Glomerular visceral epithelial cell (primary cell): ENCODE data around the gene PDGFA.

Experiments used
- DNase-seq: peaks from one replicate; pipeline ENCODE4 v3.0.0-alpha.2; 2016; ENCODE audit errors: extremely low spot score

PDGFA gene

GRCh38 chr7:461453-462172 is 58.0 kb downstream of the PDGFA start:
- no peak for DNase-seq

- DNase-seq = no peak
These were observed 58.6 kb downstream of the PDGFA start for GRCh38 chr7:461117-461452.

- DNase-seq = peak; percentile 23
These were observed 59.1 kb downstream of the PDGFA start for GRCh38 chr7:460374-461116.

- no peak for DNase-seq
These were observed 59.9 kb downstream of the PDGFA start for GRCh38 chr7:459584-460373.

DNA sequence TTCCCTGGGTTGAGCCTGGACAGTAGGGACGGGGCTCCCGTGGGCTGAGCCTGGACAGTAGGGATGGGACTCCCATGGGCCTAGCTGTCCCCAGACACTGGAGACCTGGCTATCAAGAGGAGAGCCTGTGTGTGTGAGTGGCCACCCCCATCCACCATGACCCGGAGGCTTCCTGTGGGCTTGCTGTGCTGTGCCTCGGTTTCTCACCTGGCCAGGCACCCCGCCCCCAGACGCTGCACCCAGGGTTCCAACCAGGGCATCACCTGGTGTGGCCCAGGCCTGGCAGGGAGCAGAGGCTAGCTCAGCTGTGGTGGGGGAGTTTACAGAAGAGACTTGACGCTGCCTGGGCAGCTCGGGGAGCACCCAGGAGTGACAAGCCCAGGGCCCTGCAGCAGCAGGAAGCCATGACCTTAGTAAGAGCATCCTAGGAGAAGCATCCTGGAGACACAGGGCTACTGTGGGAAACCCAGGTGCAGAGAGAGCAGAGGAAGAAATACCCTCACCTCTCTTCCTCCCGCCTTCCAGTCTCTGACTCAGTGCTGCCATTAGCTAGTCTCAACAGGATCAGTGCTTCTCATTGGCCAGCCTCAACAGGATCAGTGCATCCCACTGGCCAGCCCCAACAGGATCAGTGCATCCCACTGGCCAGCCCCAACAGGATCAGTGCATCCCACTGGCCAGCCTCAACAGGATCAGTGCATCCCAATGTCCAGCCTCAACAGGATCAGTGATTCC is 61.0 kb downstream of the PDGFA start:
- no peak for DNase-seq

GRCh38 chr7:457814-458510 is 61.7 kb downstream of the PDGFA start:
- DNase-seq = no peak

- DNase-seq = peak; percentile 48
These were observed 64.3 kb downstream of the PDGFA start for GRCh38 chr7:455110-455928.

GRCh38 chr7:454356-455109 is 65.1 kb downstream of the PDGFA start:
- no peak for DNase-seq

- no peak for DNase-seq
These were observed 65.9 kb downstream of the PDGFA start for GRCh38 chr7:453597-454306.

GRCh38 chr7:452791-453455 is 66.7 kb downstream of the PDGFA start:
- no peak for DNase-seq

DNA sequence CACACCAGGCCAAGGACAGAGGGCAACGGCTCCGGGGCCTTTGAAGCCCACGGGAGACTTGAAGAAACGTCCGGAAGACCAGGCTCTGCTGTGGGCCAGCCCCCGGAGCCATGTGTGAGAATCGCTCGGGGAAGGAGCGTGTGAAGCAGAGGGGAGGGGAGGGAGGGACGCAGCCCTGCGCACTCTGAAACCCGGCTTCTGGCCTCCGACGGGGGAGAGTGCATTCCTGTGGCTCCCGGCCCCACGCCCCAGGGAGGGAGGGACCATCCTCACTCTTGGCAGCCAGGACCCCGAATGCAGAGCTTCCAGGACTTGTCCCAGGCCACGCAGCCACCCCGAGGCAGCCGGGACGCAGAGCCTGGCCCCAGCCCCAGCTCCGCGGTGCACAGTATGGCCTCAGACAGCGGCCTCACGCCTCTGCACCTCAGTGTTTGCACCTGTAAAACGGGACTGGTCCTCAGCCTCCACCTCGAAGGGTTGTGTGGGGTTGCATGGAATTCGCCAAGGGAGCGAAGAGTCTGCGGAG is 67.4 kb downstream of the PDGFA start:
- DNase-seq = no peak

GRCh38 chr7:451255-452225 is 68.1 kb downstream of the PDGFA start:
- DNase-seq = no peak

- DNase-seq = no peak
These were observed 68.9 kb downstream of the PDGFA start for GRCh38 chr7:450741-451140.

DNA sequence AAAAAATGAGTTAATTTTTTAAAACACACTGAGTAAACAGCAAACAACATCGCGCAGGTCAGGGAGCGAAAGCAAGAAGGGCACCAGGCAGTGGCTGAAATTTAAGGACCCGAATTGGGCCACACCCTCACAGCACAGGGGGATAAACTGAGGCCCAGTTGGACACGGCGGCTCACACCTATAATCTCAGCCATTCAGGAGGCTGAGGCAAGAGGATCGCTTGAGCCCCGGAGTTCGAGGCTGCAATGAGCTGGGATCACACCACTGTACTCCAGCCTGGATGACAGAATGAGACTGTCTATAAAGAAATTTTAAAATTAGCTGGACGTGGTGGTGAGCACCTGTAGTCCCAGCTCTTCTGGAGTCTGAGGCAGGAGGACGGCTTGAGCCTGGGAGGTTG is 69.6 kb downstream of the PDGFA start:
- DNase-seq = no peak

- DNase-seq = no peak
These were observed 70.2 kb downstream of the PDGFA start for GRCh38 chr7:449324-450019.

DNA sequence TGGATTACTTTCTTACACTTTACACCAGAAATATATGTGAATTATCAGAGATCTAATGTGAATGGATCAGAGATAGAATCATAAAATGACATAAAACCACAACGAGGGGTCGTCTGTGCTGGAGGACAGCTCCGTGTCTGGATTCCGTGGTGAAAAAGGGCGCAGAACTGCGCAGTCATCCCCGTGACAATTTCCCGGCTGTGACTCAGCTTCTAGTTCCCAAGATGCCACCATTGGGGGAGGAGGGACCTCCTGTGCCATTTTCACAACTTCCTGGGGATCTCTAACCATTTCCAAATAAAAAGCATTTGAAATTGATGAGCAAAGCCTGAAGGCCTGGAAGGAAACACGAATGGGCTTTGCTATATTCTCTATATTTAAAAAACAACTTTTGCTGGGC is 72.1 kb downstream of the PDGFA start:
- DNase-seq = no peak
